Measurements from ENCODE around the gene HOXA9.

DNA sequence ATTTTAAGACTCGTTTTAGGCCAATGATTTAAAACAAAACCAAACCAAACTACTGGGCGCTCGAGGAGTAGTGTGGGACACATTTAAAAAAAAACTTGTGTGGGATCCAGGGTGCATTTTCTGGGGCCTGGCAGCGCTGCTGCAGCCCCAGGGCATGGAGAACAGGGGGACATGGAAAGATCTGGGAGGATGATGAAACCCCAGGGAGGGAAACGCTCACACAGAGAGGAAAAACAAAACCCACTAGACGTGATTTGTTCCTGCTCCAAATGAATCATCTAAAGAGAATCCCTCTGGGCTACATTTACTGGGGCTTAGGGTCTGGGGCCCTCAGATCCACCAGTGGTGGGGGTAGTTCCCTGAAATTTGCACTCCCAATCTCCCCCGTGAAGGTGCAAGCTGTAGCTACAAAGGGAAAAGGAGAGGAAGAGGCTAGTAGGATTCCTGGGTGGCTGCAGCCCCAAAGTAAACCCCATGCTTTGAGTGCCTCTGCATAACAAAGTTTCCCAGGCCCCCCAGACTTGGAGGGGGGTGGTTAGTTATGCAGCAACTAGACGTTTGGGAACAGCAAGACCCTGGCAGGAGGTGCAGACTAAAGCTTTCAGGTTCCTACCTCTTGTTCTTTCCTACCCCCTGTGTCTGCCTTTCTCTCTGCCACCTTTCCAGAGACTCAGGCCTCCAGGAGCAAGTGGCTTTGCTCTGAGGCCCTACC, 49.1 kb upstream of the HOXA9 start:
- TF ChIP-seq CTCF (IDR thresholded peaks at IDR 0.05) = no peak
- no peak for TF ChIP-seq POLR2A (IDR thresholded peaks at IDR 0.05)

All from Peyer's patch (tissue), 4 donors.